GM21786 (cell line): ENCODE results near the gene C11orf65.

Experiments
- ATAC-seq: cut with Tn5 transposase; IDR thresholded peaks from one replicate; pipeline ENCODE4 v1.9.1; 2021; ENCODE audit not compliant: unreplicated experiment

The C11orf65 gene

DNA sequence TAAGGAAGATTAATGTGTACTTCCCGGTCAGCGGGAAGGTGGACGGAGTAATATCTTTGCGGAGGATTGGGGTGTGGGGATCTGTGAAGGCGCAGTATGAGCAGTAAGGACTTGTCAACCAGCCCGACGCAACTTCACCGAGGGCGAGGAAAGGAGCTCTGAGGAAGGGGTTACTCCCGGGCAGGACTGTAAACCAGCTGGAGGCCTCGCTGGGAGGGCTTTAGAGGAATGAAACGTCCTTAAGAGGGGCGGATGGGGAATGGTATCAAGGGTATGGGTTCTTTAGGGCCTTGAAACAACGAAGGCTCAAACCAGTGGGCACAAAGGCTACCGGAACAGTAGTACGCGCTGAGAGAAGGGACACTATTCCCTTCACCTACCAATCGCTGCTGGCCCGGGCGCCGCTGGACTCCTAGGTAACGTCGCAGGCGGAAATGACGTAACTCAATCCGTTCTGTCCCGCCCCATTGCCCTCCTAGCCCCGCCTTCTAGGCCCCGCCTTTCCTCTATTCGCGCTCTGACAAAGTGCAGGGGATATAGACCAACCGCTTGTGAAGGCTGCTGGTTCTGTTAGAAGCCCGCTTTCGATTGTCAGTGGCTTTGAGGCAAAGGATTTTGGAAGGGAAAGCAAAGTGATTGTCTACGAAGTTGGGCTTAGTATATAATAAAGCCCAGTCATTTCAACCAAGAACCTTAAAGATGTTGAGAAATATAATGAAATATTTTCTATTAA, at the start of gene C11orf65:
C11orf65 (minus strand) TSS at position 439 of the 733 bp plus-strand sequence. CDS start 5,970 bp downstream, outside the sequence.
- peak; percentile 99 for ATAC-seq

DNA sequence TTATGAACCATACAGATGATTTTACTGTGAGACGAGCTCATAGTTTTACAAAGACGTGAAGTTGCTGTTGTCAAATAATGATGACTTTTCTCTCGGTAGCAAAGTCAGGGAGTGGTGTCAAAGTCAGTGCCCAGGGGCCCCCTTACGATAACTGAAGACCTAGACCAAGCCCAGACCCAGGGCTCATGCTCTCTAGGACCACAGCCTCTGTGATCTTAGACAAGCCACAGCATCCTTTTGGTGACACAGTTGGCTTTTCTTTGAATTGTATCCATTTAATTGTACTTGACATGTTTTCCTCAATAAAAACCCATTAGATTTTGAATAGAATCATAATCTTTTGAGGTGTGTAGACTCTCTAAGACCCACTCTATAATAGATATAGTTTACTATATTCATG, 48.8 kb upstream of the C11orf65 start:
- ATAC-seq: no peak

DNA sequence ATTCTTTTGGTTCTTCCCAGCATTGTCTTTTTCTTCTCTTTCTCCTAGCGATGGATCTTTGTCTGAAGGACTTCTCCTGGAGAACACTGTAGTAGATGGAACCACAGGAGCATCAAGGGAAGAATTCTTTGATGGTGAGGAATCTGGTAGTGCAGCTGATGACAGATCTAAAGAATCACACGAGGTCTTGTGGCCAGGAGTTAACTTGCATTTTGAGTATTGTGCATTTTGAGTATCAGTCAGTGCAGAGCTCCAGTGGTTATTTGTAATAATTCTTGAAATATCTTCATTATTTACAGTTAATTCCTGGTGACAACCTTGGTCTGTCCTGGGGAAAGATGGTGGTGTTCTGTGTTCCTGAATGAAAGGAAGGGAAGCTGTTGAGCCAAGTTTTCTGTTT, 45.4 kb upstream of the C11orf65 start:
- ATAC-seq: no peak

DNA sequence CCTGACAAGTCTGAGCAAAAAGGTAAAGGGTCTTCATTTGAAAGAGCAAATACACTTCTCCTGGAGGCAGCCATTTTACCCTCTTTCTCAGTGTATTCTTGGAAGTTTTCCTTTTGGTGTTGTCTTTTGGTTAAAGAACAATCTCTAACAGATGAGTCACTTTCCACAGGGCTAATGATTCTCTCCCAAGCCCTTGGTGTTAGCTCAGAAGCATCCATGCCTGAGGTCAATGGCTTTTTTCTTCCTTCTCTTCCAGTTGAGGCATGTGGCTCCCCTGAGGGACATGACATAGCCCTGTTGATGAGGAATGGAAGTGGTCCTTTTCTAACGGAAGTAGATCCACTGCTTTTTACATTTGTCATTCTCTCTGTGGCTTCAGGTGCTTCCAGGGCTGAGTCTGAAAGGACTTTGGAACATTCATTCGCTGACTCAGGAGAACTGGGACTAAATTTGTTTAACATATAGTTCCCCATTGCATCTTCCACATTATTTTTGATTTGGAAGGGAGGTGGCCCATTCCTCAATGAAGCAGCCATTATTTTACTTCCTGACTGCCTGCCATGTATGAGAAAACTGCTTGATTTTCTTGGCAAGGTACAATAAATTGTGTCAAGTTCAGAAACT, 44.6 kb upstream of the C11orf65 start:
- no peak for ATAC-seq

- ATAC-seq: no peak
These were observed 41.6 kb upstream of the C11orf65 start for GRCh38 chr11:108508653-108509593.

GRCh38 chr11:108501396-108501795, 34.1 kb upstream of the C11orf65 start:
- ATAC-seq: no peak

GRCh38 chr11:108500721-108501120, 33.4 kb upstream of the C11orf65 start:
- no peak for ATAC-seq

GRCh38 chr11:108500169-108500568, 32.8 kb upstream of the C11orf65 start:
- no peak for ATAC-seq

DNA sequence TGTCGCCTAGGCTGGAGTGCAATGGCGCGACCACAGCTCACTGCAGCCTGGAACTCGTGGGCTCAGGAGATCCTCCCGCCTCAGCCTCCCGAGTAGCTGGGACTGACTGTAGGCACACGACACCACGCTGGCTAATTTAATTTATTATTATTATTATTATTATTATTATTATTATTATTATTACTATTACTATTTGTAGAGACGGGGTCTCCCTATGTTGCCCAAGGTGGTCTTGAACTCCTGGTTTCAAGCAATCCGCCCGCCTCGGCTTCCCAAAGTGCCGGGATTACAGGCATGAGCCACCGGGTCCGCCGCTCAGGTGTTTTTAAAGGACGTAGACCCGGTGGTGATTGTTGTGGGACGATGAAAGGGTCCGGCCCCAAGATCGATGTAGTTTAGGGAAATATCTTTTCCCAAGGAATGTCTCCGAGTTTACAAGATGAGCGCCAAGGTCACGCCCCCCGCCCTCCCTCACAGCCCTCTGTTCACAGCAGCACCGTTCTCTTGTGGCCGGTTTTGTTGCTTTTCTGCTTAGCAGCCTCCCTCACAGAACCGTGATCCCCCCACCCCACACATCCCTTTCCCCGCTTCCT, 31.6 kb upstream of the C11orf65 start:
- no peak for ATAC-seq

GRCh38 chr11:108498046-108498815, 30.9 kb upstream of the C11orf65 start, which contains the start of gene POGLUT3:
Gene POGLUT3 (minus strand): TSS chr11:108498384. CDS start chr11:108498366, 18 bp downstream.
- ATAC-seq: peak; percentile 48

- ATAC-seq: peak; percentile 56
These were observed 30.2 kb upstream of the C11orf65 start for GRCh38 chr11:108497317-108498045.

GRCh38 chr11:108496643-108497256, 29.4 kb upstream of the C11orf65 start:
- ATAC-seq: no peak

- no peak for ATAC-seq
These were observed 28.0 kb upstream of the C11orf65 start for GRCh38 chr11:108495326-108495725.

- no peak for ATAC-seq
These were observed 26.9 kb upstream of the C11orf65 start for GRCh38 chr11:108494182-108494581.

DNA sequence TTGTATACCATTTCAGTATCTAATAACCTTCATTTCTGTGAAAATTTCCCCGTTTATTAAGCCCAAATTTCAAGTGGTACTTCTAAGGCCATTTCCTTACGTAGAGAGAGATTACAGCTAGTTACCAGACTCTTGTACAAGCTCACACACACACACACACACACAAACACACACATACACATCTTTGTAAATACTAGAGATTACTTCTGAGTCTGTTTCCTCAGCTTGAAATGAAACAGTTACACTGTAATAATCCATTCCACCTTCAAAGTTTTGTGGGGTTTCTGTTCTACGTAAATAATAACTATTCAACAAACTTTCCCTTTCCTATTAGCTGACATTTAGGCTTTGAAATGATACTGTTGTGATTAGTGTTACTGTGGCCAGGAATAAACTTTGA, 24.6 kb upstream of the C11orf65 start:
- no peak for ATAC-seq

GRCh38 chr11:108486828-108487227, 19.5 kb upstream of the C11orf65 start:
- ATAC-seq: no peak

- no peak for ATAC-seq
These were observed 19.0 kb upstream of the C11orf65 start for GRCh38 chr11:108486331-108486730.

DNA sequence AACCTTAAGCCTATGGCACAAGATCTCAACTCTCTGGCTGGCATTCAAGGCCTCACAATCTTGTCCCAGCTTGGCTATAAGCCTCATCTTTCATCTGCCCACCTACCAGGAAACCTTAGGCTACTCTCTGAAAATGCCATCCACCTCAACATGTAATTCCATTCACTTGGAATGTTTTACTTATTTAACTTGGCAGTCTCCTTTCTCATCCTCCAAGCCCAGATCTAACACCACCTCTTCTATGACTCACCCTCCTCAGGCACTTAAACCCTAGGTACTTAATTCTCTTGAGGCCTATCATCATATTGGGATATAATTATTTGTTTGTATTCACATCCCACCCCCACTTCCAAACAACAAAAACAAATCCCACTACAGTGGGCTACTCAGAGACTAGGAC, 15.8 kb upstream of the C11orf65 start:
- ATAC-seq: no peak
